A549 (cell line): ENCODE data around the gene GNAO1. TPM values are rescaled to one million over a fixed set of nuclear protein-coding genes. Genes with fewer than 3 reads are reported as not detected.

Source experiments
- ATAC-seq, 2 experiments: fragments of 200-7000 bp in 1 of 2; fragments of >200 bp in 1 of 2; cut with Nextera tagmentation in 1 of 2; cut with Tn5 transposase in 1 of 2; 3 replicates each; pipeline versions ENCODE4 v1.8.0 to v1.9.1; 2018 to 2020; ENCODE audit warnings: mild to moderate bottlenecking in 1 of 2, moderate library complexity in 1 of 2
- CTCF ChIA-PET: fragments of 300-600 bp; sonication (Branson Sonifier 250); formaldehyde crosslinking; extraction: SDS; loops from one replicate; lab custom pipeline; 2021; ENCODE audit warnings: antibody characterized with exemption, inconsistent platforms; lab: Yijun Ruan, JAX
- POLR2A ChIA-PET: fragments of 350-600 bp; formaldehyde crosslinking; extraction: SDS; loops from one replicate; lab custom pipeline; 2021; ENCODE audit warnings: antibody characterized with exemption, inconsistent platforms; lab: Yijun Ruan, JAX
- DNase-seq, 2 experiments: peaks; one replicate each; pipeline versions ENCODE4 v3.0.0 to v3.0.0-alpha.2; 2011 to 2016; ENCODE audit warnings: low read depth in 1 of 2, low spot score in 1 of 2
- FAIRE-seq: peaks from 2 replicates; lab custom pipeline; 2011; peaks lifted over from hg19 to GRCh38; lab: Jason Lieb, UNC
- H3K27ac ChIP-seq, 2 experiments: fragments of >200 bp; sonication (Bioruptor Twin); formaldehyde crosslinking; 3 replicates each; pipeline ENCODE4 v1.5.1; 2016 to 2017
- H3K4me1 ChIP-seq: fragments of >200 bp; sonication (Bioruptor Twin); formaldehyde crosslinking; 3 replicates; pipeline ENCODE4 v1.6.1; 2016
- H3K4me2 ChIP-seq: fragments of >200 bp; sonication (Bioruptor Twin); formaldehyde crosslinking; 3 replicates; pipeline ENCODE4 v1.6.1; 2016
- H3K4me3 ChIP-seq: fragments of >200 bp; sonication (Bioruptor Twin); formaldehyde crosslinking; 3 replicates; pipeline ENCODE4 v1.5.1; 2016
- H3K9me3 ChIP-seq: fragments of >200 bp; sonication (Bioruptor Twin); formaldehyde crosslinking; 3 replicates; pipeline ENCODE4 v1.6.1; 2016
- BHLHE40 ChIP-seq: IDR thresholded peaks from 2 replicates; pipeline ENCODE4 v1.6.1; 2012; ENCODE audit warnings: low read depth, low read length, inconsistent platforms
- CHD2 ChIP-seq: fragments of 150-350 bp; IDR thresholded peaks from 2 replicates; pipeline ENCODE4 v1.6.1; 2014; ENCODE audit warnings: low read length; ENCODE audit not compliant: partially characterized antibody
- EHF ChIP-seq: fragments of 250-450 bp; sonication (Bioruptor Pico); IDR thresholded peaks from 2 replicates; pipeline ENCODE4 v1.5.0; 2020; ENCODE audit warnings: mild to moderate bottlenecking
- EHMT2 ChIP-seq: fragments of 200-600 bp; sonication (generic); IDR thresholded peaks from 2 replicates; pipeline ENCODE4 v1.6.1; 2016; ENCODE audit warnings: antibody characterized with exemption, low read depth, mild to moderate bottlenecking, moderate library complexity
- ELK1 ChIP-seq: fragments of 150-350 bp; IDR thresholded peaks from 2 replicates; pipeline ENCODE4 v1.6.1; 2014; ENCODE audit warnings: low read depth, mild to moderate bottlenecking, low read length
- ESRRA ChIP-seq: fragments of 150-350 bp; IDR thresholded peaks from 2 replicates; pipeline ENCODE4 v1.6.1; 2014; ENCODE audit warnings: mild to moderate bottlenecking, low read length, borderline replicate concordance
- FOSB ChIP-seq: fragments of 250-450 bp; sonication (Bioruptor Pico); IDR thresholded peaks from 2 replicates; pipeline ENCODE4 v1.5.0; 2020; ENCODE audit warnings: mild to moderate bottlenecking, moderate library complexity
- HMGXB4 ChIP-seq: fragments of 250-450 bp; sonication (Bioruptor Pico); IDR thresholded peaks from 2 replicates; pipeline ENCODE4 v1.5.0; 2021; ENCODE audit warnings: mild to moderate bottlenecking, moderate library complexity, borderline replicate concordance
- HOXA7 ChIP-seq: fragments of 250-450 bp; sonication (Bioruptor Pico); IDR thresholded peaks from 2 replicates; pipeline ENCODE4 v1.5.0; 2020; ENCODE audit warnings: mild to moderate bottlenecking, moderate library complexity
- HOXB5 ChIP-seq: fragments of 250-450 bp; sonication (Bioruptor Pico); IDR thresholded peaks from 2 replicates; pipeline ENCODE4 v1.5.0; 2020; ENCODE audit warnings: mild to moderate bottlenecking, moderate library complexity
- KDM5A ChIP-seq: fragments of 200-600 bp; sonication (generic); IDR thresholded peaks from 2 replicates; pipeline ENCODE4 v1.6.1; 2016; ENCODE audit warnings: antibody characterized with exemption, mild to moderate bottlenecking
- MAFK ChIP-seq: fragments of 450-650 bp; IDR thresholded peaks from 2 replicates; pipeline ENCODE4 v1.6.1; 2014; ENCODE audit not compliant: partially characterized antibody
- MAX ChIP-seq: IDR thresholded peaks from 2 replicates; pipeline ENCODE4 v1.6.1; 2012
- NFE2L2 ChIP-seq: fragments of 150-350 bp; conservative IDR thresholded peaks from 2 replicates; pipeline ENCODE4 v1.6.1; 2014; ENCODE audit warnings: low read length
- NPAS2 ChIP-seq: fragments of 250-450 bp; sonication (Bioruptor Pico); IDR thresholded peaks from 2 replicates; pipeline ENCODE4 v1.8.0; 2022; ENCODE audit warnings: mild to moderate bottlenecking, moderate library complexity, borderline replicate concordance
- PHF8 ChIP-seq: fragments of 200-600 bp; sonication (generic); IDR thresholded peaks from 2 replicates; pipeline ENCODE4 v1.6.1; 2016; ENCODE audit warnings: low read depth, mild to moderate bottlenecking, antibody characterized with exemption, moderate library complexity, borderline replicate concordance
- POLR2AphosphoS2 ChIP-seq: conservative IDR thresholded peaks from 2 replicates; pipeline ENCODE4 v1.6.1; 2012; ENCODE audit warnings: low read length, improper control_type of control experiment, inconsistent platforms
- RARB ChIP-seq: fragments of 250-450 bp; sonication (Bioruptor Pico); IDR thresholded peaks from 2 replicates; pipeline ENCODE4 v1.8.0; 2021; ENCODE audit warnings: mild to moderate bottlenecking, moderate library complexity
- RFX5 ChIP-seq: fragments of 450-650 bp; IDR thresholded peaks from 2 replicates; pipeline ENCODE4 v1.7.1; 2014; ENCODE audit warnings: antibody characterized with exemption, mild to moderate bottlenecking, moderate library complexity
- SMC3 ChIP-seq: fragments of >200 bp; sonication (Bioruptor Twin); formaldehyde crosslinking; IDR thresholded peaks from 3 replicates; pipeline ENCODE4 v1.6.1; 2018; ENCODE audit warnings: inconsistent platforms
- SREBF2 ChIP-seq: fragments of 450-650 bp; IDR thresholded peaks from 2 replicates; pipeline ENCODE4 v1.6.1; 2014; ENCODE audit warnings: mild to moderate bottlenecking, moderate library complexity
- TFCP2L1 ChIP-seq: fragments of 250-450 bp; sonication (Bioruptor Pico); IDR thresholded peaks from 2 replicates; pipeline ENCODE4 v1.5.0; 2021; ENCODE audit warnings: mild to moderate bottlenecking
- TP53 ChIP-seq: fragments of 250-450 bp; sonication (Bioruptor Pico); IDR thresholded peaks from 2 replicates; pipeline ENCODE4 v1.5.0; 2021; ENCODE audit warnings: mild to moderate bottlenecking, moderate library complexity
- ZC3H11A ChIP-seq: fragments of 450-650 bp; IDR thresholded peaks from 2 replicates; pipeline ENCODE4 v1.6.1; 2014; ENCODE audit warnings: antibody characterized with exemption, mild to moderate bottlenecking
- WGBS: methylation state at CpG from one replicate; pipeline ENCODE4 v1.1.6; 2017; ENCODE audit errors: missing lambda C conversion rate; 5-methylcytosine and 5-hydroxymethylcytosine counted together
- polyA plus RNA-seq, 4 experiments: library from polyadenylated mRNA; depleted of rRNA in 3 of 4; stranded (reverse); fragments of >200 nt; fragmentation: RNase III in 1 of 4; extraction: RNeasy Plus Mini Kit Qiagen cat#74134 plus additional on column Dnase treatment in 1 of 4; gene quantifications; 2 replicates in 3 of 4; 3 replicates in 1 of 4; pipeline ENCODE4 v1.2.3, GENCODE V29; 2011 to 2017

The GNAO1 gene
- polyA plus RNA-seq, 2 of the 4 experiments (the other 2 are of a cell fraction): 0.22 to 0.23 TPM

DNA sequence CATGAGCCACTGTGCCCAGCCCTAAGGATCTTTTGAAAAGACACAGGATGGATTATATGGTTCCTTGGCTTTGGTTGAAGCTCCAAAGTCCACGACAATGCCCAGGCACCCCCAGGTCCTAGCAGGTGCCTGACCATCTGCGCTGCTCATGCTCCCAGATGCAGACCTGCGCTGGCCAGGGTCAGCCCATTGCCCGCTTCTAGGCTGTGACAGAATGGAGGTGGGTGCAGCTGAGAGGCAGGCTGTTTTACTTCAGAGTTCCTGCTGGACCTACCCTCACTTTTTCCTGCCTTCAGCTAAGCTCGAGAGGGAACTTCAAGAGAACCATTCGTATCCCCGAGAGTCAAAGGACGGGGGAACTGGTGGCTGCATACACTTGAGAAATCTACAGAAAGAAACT is 173.6 kb downstream of the GNAO1 start (continued):
- TF ChIP-seq ELK1 (no peak), CHD2 (no peak), ESRRA (no peak), SREBF2 (no peak), SMC3 (no peak), KDM5A (no peak), MAFK (no peak), POLR2AphosphoS2 (no peak), TP53 (no peak)

DNA sequence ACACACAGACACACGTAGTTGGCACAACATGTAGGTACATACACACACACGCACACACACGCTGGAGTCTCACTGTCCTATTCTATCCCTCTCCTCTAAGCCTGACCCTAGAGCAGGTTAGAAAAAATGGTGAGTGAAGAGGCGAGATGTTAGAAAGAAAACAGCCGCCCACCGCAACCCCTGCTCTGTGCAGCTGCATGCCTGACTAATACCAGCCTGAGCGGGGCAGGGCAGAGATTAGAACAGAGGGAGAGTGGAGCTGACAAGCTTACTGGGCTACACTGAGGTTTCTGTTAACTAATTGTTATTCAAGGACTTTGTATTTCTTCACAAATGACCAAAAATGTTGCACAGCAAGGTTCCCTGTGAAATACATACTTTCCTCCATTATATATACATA is 174.3 kb downstream of the GNAO1 start:
- Histone ChIP-seq H3K4me2 (no peak overlapping the region), H3K4me3 (no peak overlapping the region), H3K4me1 (peaks cover 8% of the 10 kb centered on the region), H3K9me3 (no peaks in the 10 kb centered on the region), H3K27ac (no peak overlapping the region)
- DNase-seq: no peak
- WGBS: 79% methylated on average over 7 of the region's 7 CpGs
- ChIA-PET POLR2A (no interaction called here), CTCF (interaction anchor here (1.2 to 2.6 kb wide), 5 partner anchors 9 to 336 kb away, joined by 3 to 14 read pairs (median 9); no protein-coding TSS in a partner anchor)
- FAIRE-seq: no peak
- no peak for ATAC-seq
- no peak for TF ChIP-seq EHMT2
- no peak for TF ChIP-seq POLR2AphosphoS2
- no peak for TF ChIP-seq ZC3H11A
- TF ChIP-seq HOXA7 (CRISPR knock-in tag): no peak
- TF ChIP-seq BHLHE40: no peak
- TF ChIP-seq RARB: no peak
- no peak for TF ChIP-seq RFX5
- no peak for TF ChIP-seq NPAS2 (CRISPR knock-in tag)
- TF ChIP-seq TFCP2L1 (CRISPR knock-in tag): no peak
- no peak for TF ChIP-seq EHF (CRISPR knock-in tag)
- no peak for TF ChIP-seq FOSB
- TF ChIP-seq MAX: no peak
- TF ChIP-seq NFE2L2: no peak
- no peak for TF ChIP-seq PHF8
- no peak for TF ChIP-seq ELK1
- no peak for TF ChIP-seq HMGXB4
- no peak for TF ChIP-seq HOXB5 (CRISPR knock-in tag)
- no peak for TF ChIP-seq SMC3
- TF ChIP-seq, all 56 proteins: peak for 0
